Testis (tissue), 3 donors: ENCODE measurements around the gene POLDIP3. TPM values are rescaled to one million over a fixed set of nuclear protein-coding genes. Genes with fewer than 3 reads are reported as not detected.

ENCODE experiments used
- DNase-seq: peaks from one replicate; pipeline ENCODE4 v3.0.0-alpha.2; 2019
- H3K27ac ChIP-seq, 2 donors: fragments of 200-600 bp; sonication (generic); one replicate each; pipeline ENCODE4 v1.5.1; 2019
- H3K27me3 ChIP-seq: fragments of 200-600 bp; sonication (generic); one replicate; pipeline ENCODE4 v1.5.1; 2019
- H3K36me3 ChIP-seq: fragments of 200-600 bp; sonication (generic); one replicate; pipeline ENCODE4 v1.5.1; 2017; ENCODE audit warnings: low read depth; ENCODE audit errors: missing control alignments
- H3K4me1 ChIP-seq: fragments of 200-600 bp; sonication (generic); one replicate; pipeline ENCODE4 v1.5.1; 2019
- H3K4me3 ChIP-seq, 2 donors: fragments of 200-600 bp; sonication (generic); one replicate each; pipeline ENCODE4 v1.5.1; 2017 to 2019
- H3K9me3 ChIP-seq: fragments of 200-600 bp; sonication (generic); one replicate; pipeline ENCODE4 v1.5.1; 2017
- POLR2A ChIP-seq: fragments of 450-650 bp; IDR thresholded peaks from one replicate; pipeline ENCODE4 v1.6.1; 2017; ENCODE audit warnings: antibody characterized with exemption, mild to moderate bottlenecking, moderate library complexity
- WGBS, 2 donors: methylation state at CpG; one replicate each; pipeline ENCODE4 v1.1.5; 2018; 5-methylcytosine and 5-hydroxymethylcytosine counted together
- intact Hi-C: fragments of 100-400 bp; cut with DNase I; formaldehyde crosslinking; loops from one replicate; pipeline ENCODE4 v1.15.1; 2023; ENCODE audit warnings: low total_unique reads
- polyA plus RNA-seq: library from polyadenylated mRNA; stranded (reverse); fragments of 350-450 nt; fragmentation: Illumina TruSeq; extraction: RNeasy Lipid Tissue Mini Kit (QIAGEN cat#74804); gene quantifications from one replicate; pipeline ENCODE4 v1.2.3, GENCODE V29; 2014; ENCODE audit warnings: low read depth, low replicate concordance; ENCODE audit not compliant: insufficient read depth
- total RNA-seq, 2 donors: library from RNA; depleted of rRNA; stranded (reverse); fragments of >200 nt; gene quantifications; one replicate each; pipeline ENCODE4 v1.2.3, GENCODE V29; 2016
- TF ChIP-seq, protein P1 (sequence below), 3 experiments: fragments of 450-650 bp in 2 of 3; fragments of 200-600 bp in 1 of 3; sonication (generic) in 1 of 3; IDR thresholded peaks; one replicate each; pipeline ENCODE4 v1.5.1; 2016 to 2019; ENCODE audit warnings: antibody characterized with exemption in 3 of 3, mild to moderate bottlenecking in 2 of 3, moderate library complexity in 1 of 3

POLDIP3 gene
- total and polyA plus RNA-seq, 3 donors from 2014 or later = 57.5 to 76.9 (median 60.5) TPM

DNA sequence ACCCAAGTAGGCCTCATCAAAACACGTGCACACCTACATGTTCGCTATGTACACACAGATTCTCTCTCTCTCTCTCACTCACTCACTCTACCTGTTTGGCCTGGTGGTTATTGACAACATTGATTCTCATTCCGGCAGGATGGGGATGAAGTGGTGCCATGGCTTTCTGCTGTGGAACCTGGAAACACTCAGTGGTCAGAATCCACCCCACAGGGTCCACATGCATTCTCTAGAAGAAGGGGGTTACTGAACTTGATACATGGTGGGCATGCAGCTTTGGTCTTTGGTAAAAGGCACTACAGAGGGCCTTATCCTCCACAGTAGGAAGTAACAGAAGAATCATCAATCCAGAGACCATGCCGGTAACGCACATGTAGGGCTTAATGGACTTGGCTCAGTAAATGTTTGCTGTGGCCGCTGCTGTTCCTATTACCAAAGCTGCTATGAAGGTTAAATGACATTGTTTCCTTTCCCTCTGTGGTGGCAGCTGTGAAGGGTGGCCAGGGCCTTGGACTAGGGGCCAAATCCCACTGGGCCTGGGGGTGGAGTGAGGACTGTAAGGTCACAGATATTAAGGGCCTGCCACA is 12.7 kb downstream of the POLDIP3 start:
- no peak for DNase-seq
- TF ChIP-seq, protein P1, sequence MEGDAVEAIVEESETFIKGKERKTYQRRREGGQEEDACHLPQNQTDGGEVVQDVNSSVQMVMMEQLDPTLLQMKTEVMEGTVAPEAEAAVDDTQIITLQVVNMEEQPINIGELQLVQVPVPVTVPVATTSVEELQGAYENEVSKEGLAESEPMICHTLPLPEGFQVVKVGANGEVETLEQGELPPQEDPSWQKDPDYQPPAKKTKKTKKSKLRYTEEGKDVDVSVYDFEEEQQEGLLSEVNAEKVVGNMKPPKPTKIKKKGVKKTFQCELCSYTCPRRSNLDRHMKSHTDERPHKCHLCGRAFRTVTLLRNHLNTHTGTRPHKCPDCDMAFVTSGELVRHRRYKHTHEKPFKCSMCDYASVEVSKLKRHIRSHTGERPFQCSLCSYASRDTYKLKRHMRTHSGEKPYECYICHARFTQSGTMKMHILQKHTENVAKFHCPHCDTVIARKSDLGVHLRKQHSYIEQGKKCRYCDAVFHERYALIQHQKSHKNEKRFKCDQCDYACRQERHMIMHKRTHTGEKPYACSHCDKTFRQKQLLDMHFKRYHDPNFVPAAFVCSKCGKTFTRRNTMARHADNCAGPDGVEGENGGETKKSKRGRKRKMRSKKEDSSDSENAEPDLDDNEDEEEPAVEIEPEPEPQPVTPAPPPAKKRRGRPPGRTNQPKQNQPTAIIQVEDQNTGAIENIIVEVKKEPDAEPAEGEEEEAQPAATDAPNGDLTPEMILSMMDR (IDR thresholded peaks at IDR 0.05) = no peak
- TF ChIP-seq POLR2A = no peak
- H3K36me3 ChIP-seq = no peaks in the 10 kb centered on the region
- no peak overlapping the region for H3K4me3 ChIP-seq
- no peaks in the 10 kb centered on the region for H3K4me1 ChIP-seq
- intact Hi-C loops = no loop called here
- H3K9me3 ChIP-seq = no peaks in the 10 kb centered on the region
- 88 to 89% methylated on average over 4 to 6 of the region's 6 CpGs for WGBS, 2 donors
- no peak overlapping the region for H3K27ac ChIP-seq
- H3K27me3 ChIP-seq = no peaks in the 10 kb centered on the region

DNA sequence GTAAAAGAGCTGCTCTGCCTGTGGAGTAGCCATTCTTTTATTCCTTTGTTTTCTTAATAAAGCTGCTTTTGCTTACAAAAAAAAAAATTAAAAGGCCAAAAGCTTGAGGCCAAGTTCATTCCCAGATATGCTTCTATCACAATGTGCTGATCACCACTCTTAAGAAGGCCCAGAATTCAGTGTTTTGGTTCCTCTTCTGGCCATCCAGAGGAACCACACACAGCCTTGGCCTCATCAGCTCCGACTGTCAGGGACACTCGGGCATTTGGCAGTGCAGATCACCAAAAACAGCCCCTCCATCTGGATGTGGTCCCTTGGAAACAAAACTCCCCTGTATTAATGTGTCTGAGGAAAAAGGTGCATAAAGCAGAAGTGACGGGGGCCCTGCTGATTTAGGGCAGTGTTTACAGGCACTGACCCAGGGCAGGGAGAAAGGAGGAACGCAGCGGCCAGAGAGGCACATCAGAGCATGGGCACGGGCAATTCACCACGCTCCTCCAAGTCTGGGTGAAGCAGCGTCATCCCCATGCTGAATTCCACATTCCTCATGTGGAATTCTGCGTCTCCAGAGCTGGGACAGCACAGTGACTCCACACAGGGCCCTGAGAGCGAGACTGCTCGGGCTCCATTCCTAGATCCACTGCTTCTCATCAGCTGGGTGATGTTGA is 17.7 kb downstream of the POLDIP3 start:
- H3K27ac ChIP-seq = no peak overlapping the region
- DNase-seq = no peak
- no peaks in the 10 kb centered on the region for H3K36me3 ChIP-seq
- no peaks in the 10 kb centered on the region for H3K9me3 ChIP-seq
- H3K4me1 ChIP-seq = no peaks in the 10 kb centered on the region
- 73 to 80% methylated on average over 10 to 11 of the region's 11 CpGs for WGBS, 2 donors
- no peaks in the 10 kb centered on the region for H3K27me3 ChIP-seq
- intact Hi-C loops = no loop called here
- TF ChIP-seq POLR2A = no peak
- TF ChIP-seq, protein P1 (IDR thresholded peaks at IDR 0.05) = no peak
- no peak overlapping the region for H3K4me3 ChIP-seq

DNA sequence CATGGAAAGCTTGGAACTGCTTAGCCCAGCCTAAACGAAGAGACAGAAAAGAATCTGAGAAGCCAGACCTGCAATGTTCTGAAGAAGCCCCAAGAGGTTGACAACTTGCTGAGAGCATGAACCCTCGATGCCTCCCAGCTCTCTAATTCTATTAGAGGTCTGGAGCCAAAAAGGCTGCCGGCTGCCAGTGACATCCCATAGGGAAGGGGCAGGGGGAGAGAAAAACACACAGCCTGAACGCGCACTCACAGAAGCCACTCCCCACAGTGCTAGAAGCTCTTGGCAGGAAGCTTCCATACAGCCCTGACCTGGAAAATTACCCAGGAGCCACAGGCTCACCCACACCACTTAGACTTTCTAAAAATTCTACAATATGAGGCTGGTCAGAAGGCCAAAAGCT is 18.3 kb downstream of the POLDIP3 start:
- Histone ChIP-seq H3K27ac (no peak overlapping the region), H3K4me1 (no peaks in the 10 kb centered on the region), H3K9me3 (no peaks in the 10 kb centered on the region), H3K27me3 (no peaks in the 10 kb centered on the region), H3K4me3 (no peak overlapping the region), H3K36me3 (no peaks in the 10 kb centered on the region)
- intact Hi-C loops = no loop called here
- 48 to 50% methylated on average over 5 of the region's 5 CpGs for WGBS, 2 donors
- peak; percentile 48 for DNase-seq
- no peak for TF ChIP-seq POLR2A
- TF ChIP-seq, protein P1 (IDR thresholded peaks at IDR 0.05) = no peak

DNA sequence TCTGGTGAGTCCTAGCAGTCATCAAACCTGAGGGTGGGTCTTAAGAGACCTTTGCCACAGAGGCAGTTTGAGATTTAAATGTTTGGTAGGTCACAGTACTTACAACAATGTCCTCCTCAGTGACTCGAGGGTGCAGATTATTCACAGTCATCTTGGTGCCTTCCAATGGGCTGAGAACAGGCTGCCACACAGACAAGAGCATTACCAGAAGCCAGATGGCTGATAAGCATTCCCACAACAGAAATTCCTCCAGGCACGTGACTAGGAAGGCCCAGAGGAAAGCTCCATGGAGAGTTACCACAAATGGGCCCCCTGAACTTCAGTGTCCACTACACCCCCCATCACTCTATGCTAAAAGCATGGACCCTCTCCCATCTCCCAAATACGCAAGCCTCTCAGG is 19.2 kb downstream of the POLDIP3 start:
- Histone ChIP-seq H3K27me3 (no peaks in the 10 kb centered on the region), H3K27ac (no peak overlapping the region), H3K9me3 (no peaks in the 10 kb centered on the region), H3K4me3 (no peak overlapping the region), H3K4me1 (no peaks in the 10 kb centered on the region), H3K36me3 (no peaks in the 10 kb centered on the region)
- TF ChIP-seq POLR2A = no peak
- TF ChIP-seq, protein P1 (IDR thresholded peaks at IDR 0.05) = no peak
- no peak for DNase-seq
- 56 to 74% methylated on average over 3 of the region's 3 CpGs for WGBS, 2 donors
- intact Hi-C loops = no loop called here

DNA sequence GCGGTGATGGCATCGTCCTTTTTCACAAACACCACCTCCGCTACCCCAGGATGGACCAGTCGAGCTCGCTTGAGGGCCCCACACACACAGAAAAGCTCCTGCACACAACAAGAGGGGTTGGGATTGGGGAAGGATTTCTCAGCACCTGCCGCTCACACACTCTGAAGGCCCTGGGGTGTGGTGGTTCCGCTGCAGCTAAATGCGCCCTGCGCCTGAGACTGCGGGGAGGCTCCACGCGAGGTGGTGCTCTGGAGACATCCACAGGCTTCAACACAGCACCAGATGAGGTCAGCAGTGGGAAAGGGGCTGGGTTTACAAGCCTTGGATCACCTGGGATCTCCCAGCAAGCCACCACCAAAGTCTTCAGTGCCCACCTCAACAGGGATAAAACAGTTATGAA is 22.7 kb downstream of the POLDIP3 start:
- Histone ChIP-seq H3K4me3 (no peak overlapping the region), H3K4me1 (no peaks in the 10 kb centered on the region), H3K27me3 (no peaks in the 10 kb centered on the region), H3K9me3 (no peaks in the 10 kb centered on the region), H3K27ac (no peak overlapping the region), H3K36me3 (no peaks in the 10 kb centered on the region)
- intact Hi-C loops = no loop called here
- DNase-seq = no peak
- 94 to 97% methylated on average over 9 to 12 of the region's 12 CpGs for WGBS, 2 donors
- TF ChIP-seq POLR2A = no peak
- TF ChIP-seq, protein P1 (IDR thresholded peaks at IDR 0.05) = no peak
